Measurements from ENCODE around the gene ADAMTSL5. TPM values are rescaled to one million over a fixed set of nuclear protein-coding genes. Genes with fewer than 3 reads are reported as not detected.
A peak's percentile ranks its signal among the peaks of the same experiment; 100 is the strongest.
"Not testable (repeated sequence)": the region's sequence is repeated elsewhere in the genome, so short reads cannot be mapped to it uniquely, and the experiment has no call there.

The ADAMTSL5 gene
- total RNA-seq, 1 experiment from 2014 or later, result 23.9 TPM

DNA sequence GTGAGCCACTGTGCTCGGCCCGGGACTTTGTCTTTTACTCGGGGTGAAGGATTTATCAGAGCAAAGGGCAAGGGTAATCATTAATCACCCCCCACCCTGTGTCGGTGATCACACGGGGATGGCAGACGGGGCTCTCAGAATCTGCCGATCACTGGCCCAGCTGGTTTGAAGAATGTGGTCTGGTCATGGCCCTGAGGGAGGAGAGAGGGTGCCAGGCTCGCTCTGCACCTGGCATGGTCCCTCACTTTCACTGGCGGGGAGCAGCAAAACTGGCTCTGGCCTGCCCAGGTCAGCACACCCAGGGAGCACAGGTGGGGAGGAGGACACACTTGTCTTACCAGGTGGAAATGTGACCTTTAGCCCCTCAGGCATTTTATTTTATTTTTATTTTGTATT lies 11.6 kb downstream of the ADAMTSL5 start:
- ChIA-PET CTCF (interaction anchor here (1.7 kb wide), 1 partner anchor 11 kb away, joined by 4 read pairs; no protein-coding TSS in a partner anchor), POLR2A (no interaction called here)
- H3K27me3 Mint-ChIP-seq (ENCODE audit: insufficient read depth, unreplicated experiment), result no peaks in the 10 kb centered on the region
- intact Hi-C loops (cut with micrococcal nuclease; ENCODE audit: unreplicated experiment), result no loop called here
- Histone ChIP-seq H3K4me1 (peaks cover 26% of the 10 kb centered on the region), H3K9me3 (peaks cover 6% of the 10 kb centered on the region; the same call in 1 of the 2 replicates), H3K4me3 (ENCODE audit: low read depth, low read length) (no peak overlapping the region), H3K27me3 (replicated peaks; ENCODE audit: control insufficient read depth, insufficient read depth, low read length) (no peaks in the 10 kb centered on the region), H3K36me3 (ENCODE audit: control insufficient read depth, insufficient read depth, low read length) (no peaks in the 10 kb centered on the region; the same call in 1 of the 2 replicates)
- H3K4me1 Mint-ChIP-seq (ENCODE audit: low read depth, unreplicated experiment), result peaks cover 3% of the 10 kb centered on the region
- H3K9me3 Mint-ChIP-seq (ENCODE audit: unreplicated experiment), result no peaks in the 10 kb centered on the region
- H3K36me3 Mint-ChIP-seq (ENCODE audit: insufficient read depth, unreplicated experiment), result peaks cover 44% of the 10 kb centered on the region
- peak overlapping the region; percentile 53 for H3K27ac Mint-ChIP-seq (ENCODE audit: unreplicated experiment)
- TF ChIP-seq, protein P1, sequence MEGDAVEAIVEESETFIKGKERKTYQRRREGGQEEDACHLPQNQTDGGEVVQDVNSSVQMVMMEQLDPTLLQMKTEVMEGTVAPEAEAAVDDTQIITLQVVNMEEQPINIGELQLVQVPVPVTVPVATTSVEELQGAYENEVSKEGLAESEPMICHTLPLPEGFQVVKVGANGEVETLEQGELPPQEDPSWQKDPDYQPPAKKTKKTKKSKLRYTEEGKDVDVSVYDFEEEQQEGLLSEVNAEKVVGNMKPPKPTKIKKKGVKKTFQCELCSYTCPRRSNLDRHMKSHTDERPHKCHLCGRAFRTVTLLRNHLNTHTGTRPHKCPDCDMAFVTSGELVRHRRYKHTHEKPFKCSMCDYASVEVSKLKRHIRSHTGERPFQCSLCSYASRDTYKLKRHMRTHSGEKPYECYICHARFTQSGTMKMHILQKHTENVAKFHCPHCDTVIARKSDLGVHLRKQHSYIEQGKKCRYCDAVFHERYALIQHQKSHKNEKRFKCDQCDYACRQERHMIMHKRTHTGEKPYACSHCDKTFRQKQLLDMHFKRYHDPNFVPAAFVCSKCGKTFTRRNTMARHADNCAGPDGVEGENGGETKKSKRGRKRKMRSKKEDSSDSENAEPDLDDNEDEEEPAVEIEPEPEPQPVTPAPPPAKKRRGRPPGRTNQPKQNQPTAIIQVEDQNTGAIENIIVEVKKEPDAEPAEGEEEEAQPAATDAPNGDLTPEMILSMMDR (IDR thresholded peaks at IDR 0.05; ENCODE audit: insufficient read depth in 1 of 2, low read depth in 1 of 2, low read length in 1 of 2, severe bottlenecking in 1 of 2, unreplicated experiment in 1 of 2), result no peak
- no TSS peak for BruUV-seq (replicated peaks)
- DNase-seq, result peak; percentile 52 to 72
- H3K4me3 Mint-ChIP-seq (ENCODE audit: unreplicated experiment), result peak overlapping the region; percentile 22

DNA sequence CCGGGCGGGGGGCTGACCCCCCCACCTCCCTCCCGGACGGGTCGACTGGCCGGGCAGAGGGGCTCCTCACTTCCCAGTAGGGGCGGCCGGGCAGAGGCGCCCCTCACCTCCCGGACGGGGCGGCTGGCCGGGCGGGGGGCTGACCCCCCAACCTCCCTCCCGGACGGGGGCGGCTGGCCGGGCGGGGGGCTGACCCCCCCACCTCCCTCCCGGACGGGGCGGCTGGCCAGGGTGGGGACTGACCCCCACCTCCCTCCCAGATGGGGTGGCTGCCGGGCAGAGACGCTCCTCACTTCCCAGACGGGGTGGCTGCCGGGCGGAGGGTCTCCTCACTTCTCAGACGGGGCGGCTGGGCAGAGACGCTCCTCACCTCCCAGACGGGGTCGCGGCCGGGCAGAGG lies 13.6 kb downstream of the ADAMTSL5 start:
- H3K9me3 Mint-ChIP-seq (ENCODE audit: unreplicated experiment); H3K27ac Mint-ChIP-seq (ENCODE audit: unreplicated experiment); H3K27me3 ChIP-seq (replicated peaks; ENCODE audit: control insufficient read depth, insufficient read depth, low read length); H3K4me3 ChIP-seq (ENCODE audit: low read depth, low read length); H3K4me3 Mint-ChIP-seq (ENCODE audit: unreplicated experiment); H3K9me3 ChIP-seq; BruUV-seq (replicated peaks); CTCF ChIA-PET; H3K27me3 Mint-ChIP-seq (ENCODE audit: insufficient read depth, unreplicated experiment); POLR2A ChIA-PET; H3K4me1 Mint-ChIP-seq (ENCODE audit: low read depth, unreplicated experiment); intact Hi-C loops (cut with micrococcal nuclease; ENCODE audit: unreplicated experiment); DNase-seq; H3K36me3 ChIP-seq (ENCODE audit: control insufficient read depth, insufficient read depth, low read length): not testable (repeated sequence)
- H3K36me3 Mint-ChIP-seq (ENCODE audit: insufficient read depth, unreplicated experiment), result peaks cover 30% of the 10 kb centered on the region
- peaks cover 31% of the 10 kb centered on the region for H3K4me1 ChIP-seq

DNA sequence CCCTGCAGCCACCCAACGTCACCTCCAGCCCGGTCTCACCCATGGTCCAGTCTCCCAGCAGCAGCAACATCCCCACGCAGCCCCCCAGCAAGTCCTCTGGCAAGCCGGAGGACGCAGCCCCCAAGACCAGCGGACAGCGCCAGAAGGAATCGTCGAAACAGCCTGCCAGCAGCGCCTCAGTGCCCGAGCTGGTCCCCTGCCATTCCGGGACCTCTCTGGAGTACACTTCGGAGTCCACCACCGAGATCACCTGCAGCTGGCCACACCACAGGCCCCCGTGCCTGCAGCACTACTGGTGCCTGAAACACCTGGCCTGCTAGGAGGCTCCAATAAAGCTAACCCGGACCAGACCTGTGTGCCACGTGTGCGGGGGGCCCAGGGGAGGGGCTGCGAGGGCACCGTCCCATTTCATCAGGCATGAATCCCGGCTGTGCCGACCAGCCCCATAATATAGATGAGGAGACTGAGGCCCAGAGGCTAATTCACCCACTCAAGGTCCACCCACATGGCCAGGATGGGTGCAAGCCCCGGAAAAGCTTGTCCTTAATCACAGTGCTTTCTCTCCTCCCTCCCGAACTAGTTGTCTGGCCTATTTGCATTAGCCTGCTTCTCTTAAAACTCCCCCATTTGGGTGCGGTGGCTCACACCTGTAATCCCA lies 15.1 kb downstream of the ADAMTSL5 start:
- TF ChIP-seq, protein P1 (IDR thresholded peaks at IDR 0.05; ENCODE audit: insufficient read depth in 1 of 2, low read depth in 1 of 2, low read length in 1 of 2, severe bottlenecking in 1 of 2, unreplicated experiment in 1 of 2), result no peak
- H3K27me3 Mint-ChIP-seq (ENCODE audit: insufficient read depth, unreplicated experiment), result no peaks in the 10 kb centered on the region
- H3K9me3 ChIP-seq, result peaks cover 6% of the 10 kb centered on the region; the same call in 1 of the 2 replicates
- BruUV-seq (replicated peaks), result no TSS peak
- intact Hi-C loops (cut with micrococcal nuclease; ENCODE audit: unreplicated experiment), result no loop called here
- no peaks in the 10 kb centered on the region; the same call in none of the 2 replicates for H3K36me3 ChIP-seq (ENCODE audit: control insufficient read depth, insufficient read depth, low read length)
- H3K27me3 ChIP-seq (replicated peaks; ENCODE audit: control insufficient read depth, insufficient read depth, low read length), result no peaks in the 10 kb centered on the region
- no peak overlapping the region for H3K4me3 ChIP-seq (ENCODE audit: low read depth, low read length)
- CTCF ChIA-PET, result interaction anchor here (0.7 kb wide), 1 partner anchor 104 kb away, joined by 4 read pairs; no protein-coding TSS in a partner anchor
- POLR2A ChIA-PET, result interaction anchor here (0.6 kb wide), 1 partner anchor 184 kb away, joined by 4 read pairs; no protein-coding TSS in a partner anchor
- H3K9me3 Mint-ChIP-seq (ENCODE audit: unreplicated experiment), result no peaks in the 10 kb centered on the region
- H3K27ac Mint-ChIP-seq (ENCODE audit: unreplicated experiment), result peak overlapping the region; percentile 66
- H3K4me3 Mint-ChIP-seq (ENCODE audit: unreplicated experiment), result no peak overlapping the region
- DNase-seq, result no peak
- peaks cover 46% of the 10 kb centered on the region for H3K4me1 ChIP-seq
- peaks cover 30% of the 10 kb centered on the region for H3K36me3 Mint-ChIP-seq (ENCODE audit: insufficient read depth, unreplicated experiment)
- peaks cover 10% of the 10 kb centered on the region for H3K4me1 Mint-ChIP-seq (ENCODE audit: low read depth, unreplicated experiment)
